Neutrophil (primary cell): ENCODE data around the gene DOCK8.
"Not testable (repeated sequence)": the region's sequence is repeated elsewhere in the genome, so short reads cannot be mapped to it uniquely, and the experiment has no call there.

ENCODE experiments used
- H3K27ac ChIP-seq: fragments of 200-600 bp; sonication (generic); 2 replicates; pipeline ENCODE4 v1.5.1; 2016; ENCODE audit warnings: mild to moderate bottlenecking, moderate library complexity
- H3K27me3 ChIP-seq: fragments of 200-600 bp; sonication (generic); 2 replicates; pipeline ENCODE4 v1.6.0; 2016; ENCODE audit warnings: mild to moderate bottlenecking
- H3K36me3 ChIP-seq: fragments of 200-600 bp; sonication (generic); 2 replicates; pipeline ENCODE4 v1.5.1; 2017
- H3K4me1 ChIP-seq, 2 experiments: fragments of 200-600 bp in 1 of 2; sonication (generic) in 1 of 2; 1 replicate in 1 of 2; 2 replicates in 1 of 2; pipeline versions ENCODE4 v1.5.1 to v1.6.1; 2013 to 2016; ENCODE audit warnings: low read depth in 1 of 2, low read length in 1 of 2, mild to moderate bottlenecking in 1 of 2, moderate library complexity in 1 of 2; ENCODE audit not compliant: control insufficient read depth in 1 of 2, insufficient read depth in 1 of 2
- H3K4me3 ChIP-seq, 2 experiments: fragments of 200-600 bp in 1 of 2; sonication (generic) in 1 of 2; 1 replicate in 1 of 2; 2 replicates in 1 of 2; pipeline ENCODE4 v1.5.1; 2013 to 2016; ENCODE audit warnings: low read depth in 1 of 2, low read length in 1 of 2, mild to moderate bottlenecking in 1 of 2, moderate library complexity in 1 of 2
- H3K9me3 ChIP-seq: fragments of 200-600 bp; sonication (generic); 2 replicates; pipeline ENCODE4 v1.5.1; 2016
- TF ChIP-seq, protein P1 (sequence below): fragments of 200-600 bp; sonication (generic); IDR thresholded peaks from 2 replicates; pipeline ENCODE4 v1.5.1; 2016; ENCODE audit warnings: antibody characterized with exemption

The DOCK8 gene

DNA sequence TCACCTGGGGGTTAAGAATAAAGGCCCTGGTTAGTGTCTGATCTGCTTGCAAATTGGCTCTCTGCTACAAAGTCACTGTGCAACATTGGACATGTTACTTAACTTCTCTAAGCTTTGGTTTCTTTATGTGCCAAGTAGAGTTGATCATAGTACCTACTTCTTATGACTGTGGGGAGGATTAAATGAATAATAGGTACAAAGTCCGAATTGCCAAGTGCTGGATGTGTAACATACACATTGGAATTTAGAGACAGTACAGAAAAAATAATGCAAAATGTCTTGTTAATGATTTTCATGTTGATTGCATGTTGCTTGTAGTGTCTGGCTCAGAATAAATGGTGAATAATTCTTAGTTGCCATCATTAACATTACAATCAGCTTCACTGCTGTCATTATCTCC lies 2.2 kb downstream of the DOCK8 start:
- peak overlapping the region; percentile 85 to 97 for H3K4me3 ChIP-seq
- no peaks in the 10 kb centered on the region for H3K27me3 ChIP-seq
- TF ChIP-seq, protein P1, sequence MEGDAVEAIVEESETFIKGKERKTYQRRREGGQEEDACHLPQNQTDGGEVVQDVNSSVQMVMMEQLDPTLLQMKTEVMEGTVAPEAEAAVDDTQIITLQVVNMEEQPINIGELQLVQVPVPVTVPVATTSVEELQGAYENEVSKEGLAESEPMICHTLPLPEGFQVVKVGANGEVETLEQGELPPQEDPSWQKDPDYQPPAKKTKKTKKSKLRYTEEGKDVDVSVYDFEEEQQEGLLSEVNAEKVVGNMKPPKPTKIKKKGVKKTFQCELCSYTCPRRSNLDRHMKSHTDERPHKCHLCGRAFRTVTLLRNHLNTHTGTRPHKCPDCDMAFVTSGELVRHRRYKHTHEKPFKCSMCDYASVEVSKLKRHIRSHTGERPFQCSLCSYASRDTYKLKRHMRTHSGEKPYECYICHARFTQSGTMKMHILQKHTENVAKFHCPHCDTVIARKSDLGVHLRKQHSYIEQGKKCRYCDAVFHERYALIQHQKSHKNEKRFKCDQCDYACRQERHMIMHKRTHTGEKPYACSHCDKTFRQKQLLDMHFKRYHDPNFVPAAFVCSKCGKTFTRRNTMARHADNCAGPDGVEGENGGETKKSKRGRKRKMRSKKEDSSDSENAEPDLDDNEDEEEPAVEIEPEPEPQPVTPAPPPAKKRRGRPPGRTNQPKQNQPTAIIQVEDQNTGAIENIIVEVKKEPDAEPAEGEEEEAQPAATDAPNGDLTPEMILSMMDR = no peak
- H3K9me3 ChIP-seq = no peaks in the 10 kb centered on the region
- H3K27ac ChIP-seq = peak overlapping the region; percentile 99
- H3K36me3 ChIP-seq = peaks cover 12% of the 10 kb centered on the region
- peaks cover 82 to 88% of the 10 kb centered on the region in 2 experiments for H3K4me1 ChIP-seq

DNA sequence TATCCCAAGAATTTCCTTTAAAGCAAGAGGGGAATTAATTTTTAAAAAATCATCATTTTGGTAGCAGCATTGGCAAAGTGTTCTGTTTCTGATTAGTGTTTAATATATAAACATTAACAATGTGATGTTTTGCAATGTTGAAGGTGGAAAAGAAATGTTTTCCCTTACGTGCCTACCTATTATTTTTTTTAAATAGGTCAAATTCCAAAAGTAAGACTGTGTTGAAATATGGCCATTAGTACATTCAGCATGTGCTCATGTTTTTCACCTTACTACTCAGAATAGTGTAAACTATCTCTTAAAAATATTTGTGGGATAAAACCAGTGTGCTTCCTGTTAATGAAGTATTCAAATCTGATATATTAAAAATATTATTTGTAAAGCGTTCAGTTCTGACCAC lies 3.3 kb downstream of the DOCK8 start:
- Histone ChIP-seq H3K9me3 (no peaks in the 10 kb centered on the region), H3K27ac (peak overlapping the region; percentile 99), H3K27me3 (no peaks in the 10 kb centered on the region), H3K4me3 (peak overlapping the region; percentile 85 to 97), H3K36me3 (peaks cover 12% of the 10 kb centered on the region), H3K4me1 (peaks cover 82 to 88% of the 10 kb centered on the region in 2 experiments)
- TF ChIP-seq, protein P1 = no peak

DNA sequence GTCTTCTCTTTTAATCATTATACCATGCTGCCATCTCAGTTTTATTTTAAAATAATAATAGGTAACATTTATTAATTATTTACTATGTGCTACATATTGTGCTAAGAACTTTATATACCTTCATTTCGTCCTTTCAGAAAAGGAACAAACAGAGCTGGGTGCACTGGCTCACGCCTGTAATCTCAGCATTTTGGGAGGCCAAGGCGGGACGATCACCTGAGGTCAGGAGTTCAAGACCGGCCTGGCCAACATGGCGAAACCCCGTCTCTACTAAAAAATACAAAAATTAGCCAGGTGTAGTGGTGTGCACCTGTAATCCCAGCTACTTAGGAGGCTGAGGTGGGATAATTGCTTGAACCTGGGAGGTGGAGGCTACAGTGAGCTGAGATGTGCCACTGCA lies 4.4 kb downstream of the DOCK8 start:
- peak overlapping the region; percentile 99 for H3K27ac ChIP-seq
- H3K4me3 ChIP-seq = peak overlapping the region; percentile 47 to 48
- not testable (repeated sequence) for H3K9me3 ChIP-seq, H3K27me3 ChIP-seq
- peaks cover 82 to 88% of the 10 kb centered on the region in 2 experiments for H3K4me1 ChIP-seq
- peaks cover 12% of the 10 kb centered on the region for H3K36me3 ChIP-seq

DNA sequence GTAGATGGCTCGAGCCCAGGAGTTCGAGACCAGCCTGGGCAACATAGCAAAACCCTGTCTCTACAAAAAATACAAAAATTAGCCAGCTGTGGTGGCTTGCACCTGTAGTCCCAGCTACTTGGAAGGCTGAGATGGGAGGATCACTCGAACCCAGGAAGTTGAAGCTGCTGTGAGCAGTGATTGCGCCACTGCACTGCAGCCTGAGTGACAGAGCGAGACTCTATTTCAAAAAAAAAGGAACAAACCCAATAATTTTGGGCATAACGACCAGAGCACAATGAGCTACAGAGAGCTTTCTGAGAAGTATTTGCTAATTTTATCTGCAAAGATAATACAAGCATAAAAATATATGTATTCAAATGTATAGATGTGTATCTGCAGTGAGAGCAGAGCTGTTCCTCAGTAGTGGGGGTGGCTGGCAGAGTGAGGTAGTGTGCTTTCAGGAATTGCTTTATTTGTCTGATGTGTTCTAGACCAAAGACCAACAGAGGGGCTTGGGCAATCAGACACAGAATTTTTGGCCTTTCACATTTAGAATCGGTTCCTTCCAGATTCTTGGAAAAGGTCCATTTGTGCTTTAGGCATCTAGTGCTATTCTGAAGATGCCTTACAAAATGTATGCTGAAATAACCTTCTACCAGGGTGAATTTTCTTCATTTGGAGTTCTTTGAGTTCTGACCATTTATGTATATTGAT lies 5.2 kb downstream of the DOCK8 start:
- H3K9me3 ChIP-seq = no peaks in the 10 kb centered on the region
- H3K27me3 ChIP-seq = no peaks in the 10 kb centered on the region
- H3K36me3 ChIP-seq = peaks cover 12% of the 10 kb centered on the region
- H3K4me1 ChIP-seq = peaks cover 84 to 93% of the 10 kb centered on the region in 2 experiments
- H3K27ac ChIP-seq = peak overlapping the region; percentile 99
- peak overlapping the region; percentile 47 to 48 for H3K4me3 ChIP-seq
- TF ChIP-seq, protein P1 = no peak

DNA sequence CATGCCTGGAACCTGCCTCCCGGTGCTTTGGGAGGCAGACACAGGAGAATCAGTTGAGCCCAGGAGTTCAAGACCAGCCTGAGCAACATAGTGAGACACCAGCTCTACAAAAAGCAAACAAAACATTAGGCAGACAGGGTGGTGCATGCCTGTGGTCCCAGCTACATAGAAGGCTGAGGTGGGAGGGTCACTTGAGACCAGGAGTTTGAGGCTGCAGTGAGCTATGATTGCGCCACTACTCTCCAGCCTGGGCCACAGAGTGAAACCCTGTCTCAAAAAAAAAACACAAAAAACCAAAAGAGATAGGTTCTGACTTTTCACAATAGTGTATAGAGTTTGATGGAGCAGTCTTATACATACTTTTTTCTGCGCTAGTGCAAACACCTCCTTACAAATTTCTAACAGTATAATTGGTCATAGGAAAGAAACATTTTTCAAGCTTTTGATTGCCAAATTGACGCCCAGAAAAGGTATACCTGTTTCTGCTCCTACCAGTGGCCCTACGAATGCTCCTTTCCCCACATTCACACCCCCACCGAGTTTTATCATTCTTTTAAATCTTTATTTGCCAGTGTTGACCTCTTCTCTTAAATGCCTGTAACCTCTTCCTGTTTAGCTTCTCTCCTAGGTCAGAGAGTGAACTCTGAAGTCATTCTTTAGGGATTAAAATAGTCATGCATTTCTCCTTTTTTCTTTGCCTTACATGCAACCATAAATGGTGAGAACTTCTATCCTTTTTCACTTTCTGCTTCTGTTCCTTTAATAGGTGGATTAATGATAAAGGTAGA lies 7.5 kb downstream of the DOCK8 start:
- TF ChIP-seq, protein P1 = no peak
- Histone ChIP-seq H3K4me1 (peaks cover 100% of the 10 kb centered on the region in 2 experiments), H3K36me3 (peaks cover 12% of the 10 kb centered on the region), H3K9me3 (no peaks in the 10 kb centered on the region), H3K27ac (peak overlapping the region; percentile 99), H3K4me3 (peak overlapping the region; percentile 37 to 55), H3K27me3 (no peaks in the 10 kb centered on the region)

DNA sequence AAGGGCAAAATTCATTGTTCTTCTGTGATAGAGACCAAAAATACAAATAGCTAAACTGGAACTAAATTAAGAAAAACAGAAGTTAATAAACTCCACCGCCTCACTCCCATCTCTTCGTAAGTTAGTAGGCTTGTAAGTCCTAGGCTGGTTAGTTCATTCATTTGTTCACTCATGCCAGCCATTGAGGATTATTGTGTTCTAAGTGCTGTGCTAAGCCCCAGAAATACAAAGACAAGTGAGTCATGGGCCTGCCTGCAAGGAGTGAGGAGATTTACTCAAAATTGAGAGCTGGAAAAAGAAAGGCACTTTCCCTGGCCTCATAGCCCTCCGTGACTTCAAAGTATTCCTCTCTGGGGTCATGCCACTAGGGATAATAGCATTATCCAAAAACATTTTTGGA lies 8.5 kb downstream of the DOCK8 start:
- TF ChIP-seq, protein P1 = no peak
- H3K4me1 ChIP-seq = peaks cover 100% of the 10 kb centered on the region in 2 experiments
- H3K9me3 ChIP-seq = no peaks in the 10 kb centered on the region
- H3K4me3 ChIP-seq = peak overlapping the region; percentile 9 to 55
- peaks cover 8% of the 10 kb centered on the region for H3K36me3 ChIP-seq
- peak overlapping the region; percentile 99 for H3K27ac ChIP-seq
- H3K27me3 ChIP-seq = no peaks in the 10 kb centered on the region
